K562 (cell line): ENCODE measurements around the gene MTG1. TPM values are rescaled to one million over a fixed set of nuclear protein-coding genes. Genes with fewer than 3 reads are reported as not detected.
A peak's percentile ranks its signal among the peaks of the same experiment; 100 is the strongest.

Source experiments
- ATAC-seq: fragments of 200-7000 bp; cut with Tn5 transposase; 3 replicates; pipeline ENCODE4 v1.9.1; 2020; ENCODE audit warnings: moderate library complexity
- BruUV-seq: library from RNA; stranded (reverse); fragments of 400-500 nt; replicated peaks from 2 replicates; lab custom pipeline; 2021; lab: Mats Ljungman, UMichigan
- CTCF ChIA-PET: fragments of 300-600 bp; formaldehyde crosslinking; extraction: SDS; loops from one replicate; lab custom pipeline; 2021; ENCODE audit warnings: low intra/inter-chr PET ratio; lab: Yijun Ruan, JAX
- POLR2A ChIA-PET: fragments of 300-600, 350-650 bp; sonication (Branson Sonifier 250); formaldehyde crosslinking; extraction: SDS; loops from one replicate; lab custom pipeline; 2021; ENCODE audit warnings: antibody characterized with exemption, inconsistent platforms; lab: Yijun Ruan, JAX
- DNase-seq, 4 experiments: peaks; one replicate each; pipeline versions ENCODE4 v3.0.0 to v3.0.0-alpha.2; 2011 to 2018; ENCODE audit warnings: low spot score in 3 of 4, mixed read lengths in 3 of 4; ENCODE audit errors: extremely low read depth in 1 of 4
- FAIRE-seq: peaks from 2 replicates; lab custom pipeline; 2011; peaks lifted over from hg19 to GRCh38; lab: Jason Lieb, UNC
- H2AFZ ChIP-seq: 2 replicates; pipeline ENCODE4 v1.6.0; 2011; ENCODE audit warnings: low read depth, low read length, control low read depth, inconsistent platforms
- H3K27ac ChIP-seq: fragments of 200-600 bp; 3 replicates; pipeline ENCODE4 v1.8.0; 2011; ENCODE audit warnings: low read depth, mild to moderate bottlenecking, control low read depth, inconsistent platforms, low read length, moderate library complexity, mixed read lengths; ENCODE audit errors: extremely low read depth
- H3K27me3 ChIP-seq, 2 experiments: fragments of 300-600 bp in 1 of 2; 2 replicates in 1 of 2; 3 replicates in 1 of 2; pipeline versions ENCODE4 v1.6.0 to v1.8.0; 2011; ENCODE audit warnings: inconsistent platforms in 2 of 2, low read length in 2 of 2, mild to moderate bottlenecking in 1 of 2, mixed read lengths in 1 of 2, moderate library complexity in 1 of 2; ENCODE audit not compliant: control insufficient read depth in 2 of 2, insufficient read depth in 2 of 2
- H3K36me3 ChIP-seq: fragments of 300-600 bp; 3 replicates; pipeline ENCODE4 v1.8.0; 2011; ENCODE audit warnings: mild to moderate bottlenecking, low read length, inconsistent platforms; ENCODE audit not compliant: control insufficient read depth, insufficient read depth
- H3K4me1 ChIP-seq, 2 experiments: fragments of 200-600 bp in 1 of 2; replicated peaks in 1 of 2; 2 replicates in 1 of 2; 3 replicates in 1 of 2; pipeline versions ENCODE4 v1.5.1 to v1.8.0; 2011; ENCODE audit warnings: inconsistent platforms in 2 of 2, low read length in 2 of 2, mild to moderate bottlenecking in 1 of 2, mixed read lengths in 1 of 2, moderate library complexity in 1 of 2; ENCODE audit not compliant: control insufficient read depth in 2 of 2, insufficient read depth in 2 of 2
- H3K4me2 ChIP-seq: 2 replicates; pipeline ENCODE4 v1.6.1; 2011; ENCODE audit warnings: low read length, control low read depth, inconsistent platforms, mixed read lengths; ENCODE audit not compliant: insufficient read depth
- H3K4me3 ChIP-seq: fragments of 200-600 bp; sonication (generic), shearing (Covaris generic); 2 replicates; pipeline ENCODE4 v1.5.1; 2016; ENCODE audit warnings: control low read depth, inconsistent platforms
- H3K79me2 ChIP-seq: fragments of 200-600 bp; 3 replicates; pipeline ENCODE4 v1.8.0; 2011; ENCODE audit warnings: low read length, inconsistent platforms; ENCODE audit not compliant: control insufficient read depth, insufficient read depth
- H3K9ac ChIP-seq, 2 experiments: 2 replicates each; pipeline versions ENCODE4 v1.6.0 to v1.6.1; 2011; ENCODE audit warnings: low read depth in 2 of 2, low read length in 2 of 2, control low read depth in 1 of 2, inconsistent platforms in 1 of 2, mild to moderate bottlenecking in 1 of 2, mixed read lengths in 1 of 2; ENCODE audit not compliant: insufficient read depth in 1 of 2
- H3K9me1 ChIP-seq: one replicate; pipeline ENCODE4 v1.6.0; 2011; ENCODE audit warnings: inconsistent platforms, mild to moderate bottlenecking, low read length, moderate library complexity; ENCODE audit not compliant: control insufficient read depth, insufficient read depth
- H3K9me3 ChIP-seq: replicated peaks from 2 replicates; pipeline ENCODE4 v1.5.1; 2011; ENCODE audit warnings: low read depth, low read length, inconsistent platforms; ENCODE audit not compliant: control insufficient read depth, insufficient read depth
- H4K20me1 ChIP-seq: replicated peaks from 2 replicates; pipeline ENCODE4 v1.6.1; 2011; ENCODE audit warnings: low read length, inconsistent platforms, mixed read lengths; ENCODE audit not compliant: control insufficient read depth, insufficient read depth
- ARNT ChIP-seq, 2 experiments: fragments of 450-650 bp; IDR thresholded peaks; 2 replicates each; pipeline ENCODE4 v1.6.1; 2016; ENCODE audit warnings: mild to moderate bottlenecking in 1 of 2
- CAMTA2 ChIP-seq: fragments of 250-450 bp; sonication (Bioruptor Pico); conservative IDR thresholded peaks from 2 replicates; pipeline ENCODE4 v1.5.1; 2022
- DIDO1 ChIP-seq: fragments of 450-650 bp; IDR thresholded peaks from 2 replicates; pipeline ENCODE4 v1.6.1; 2016; ENCODE audit warnings: low read depth, missing biosample characterization, missing genetic modification characterization
- GATAD2A ChIP-seq: fragments of 450-650 bp; IDR thresholded peaks from 2 replicates; pipeline ENCODE4 v1.6.1; 2017
- HEY1 ChIP-seq: fragments of 250-450 bp; sonication (Bioruptor Pico); IDR thresholded peaks from 2 replicates; pipeline ENCODE4 v1.5.0; 2020; ENCODE audit warnings: mild to moderate bottlenecking, moderate library complexity, borderline replicate concordance
- JUNB ChIP-seq: fragments of 450-650 bp; formaldehyde crosslinking; conservative IDR thresholded peaks from 2 replicates; pipeline ENCODE4 v1.4.0; 2020; ENCODE audit warnings: mild to moderate bottlenecking
- L3MBTL2 ChIP-seq: fragments of 450-650 bp; IDR thresholded peaks from 2 replicates; pipeline ENCODE4 v1.6.1; 2016; ENCODE audit warnings: mild to moderate bottlenecking, moderate library complexity
- MED1 ChIP-seq: sonication (generic); formaldehyde crosslinking; IDR thresholded peaks from 2 replicates; pipeline ENCODE4 v1.8.1; 2023; ENCODE audit warnings: missing genetic modification reagents, borderline replicate concordance
- MITF ChIP-seq: IDR thresholded peaks from 2 replicates; pipeline ENCODE4 v1.6.1; 2014; ENCODE audit warnings: antibody characterized with exemption
- NFIX ChIP-seq: fragments of 250-450 bp; sonication (Bioruptor Pico); IDR thresholded peaks from 2 replicates; pipeline ENCODE4 v1.4.0; 2020; ENCODE audit warnings: low read depth, mild to moderate bottlenecking, moderate library complexity
- POLR2AphosphoS2 ChIP-seq: IDR thresholded peaks from 2 replicates; pipeline ENCODE4 v1.6.1; 2012; ENCODE audit warnings: low read length, improper control_type of control experiment
- POLR2B ChIP-seq: fragments of 450-650 bp; IDR thresholded peaks from 2 replicates; pipeline ENCODE4 v1.6.1; 2018; ENCODE audit warnings: low read depth; ENCODE audit not compliant: partially characterized antibody
- PTBP1 ChIP-seq: fragments of 200-400 bp; formaldehyde crosslinking; IDR thresholded peaks from 2 replicates; pipeline ENCODE4 v1.6.1; 2017; ENCODE audit warnings: low read depth, low read length
- SMARCA5 ChIP-seq: fragments of 450-650 bp; IDR thresholded peaks from 2 replicates; pipeline ENCODE4 v1.6.1; 2016
- STAT5A ChIP-seq: IDR thresholded peaks from 2 replicates; pipeline ENCODE4 v1.6.1; 2012; ENCODE audit warnings: low read length, inconsistent platforms, borderline replicate concordance
- SUPT5H ChIP-seq: fragments of 450-650 bp; IDR thresholded peaks from 2 replicates; pipeline ENCODE4 v1.6.1; 2016
- THRAP3 ChIP-seq: fragments of 450-650 bp; IDR thresholded peaks from 2 replicates; pipeline ENCODE4 v1.6.1; 2016; ENCODE audit warnings: mild to moderate bottlenecking, inconsistent platforms, borderline replicate concordance
- TRIM24 ChIP-seq, 2 experiments: fragments of 450-650 bp; IDR thresholded peaks; 2 replicates each; pipeline ENCODE4 v1.6.1; 2016
- ZBTB12 ChIP-seq: fragments of 250-450 bp; sonication (Bioruptor Pico); IDR thresholded peaks from 2 replicates; pipeline ENCODE4 v1.4.0; 2020
- ZBTB5 ChIP-seq: fragments of 450-650 bp; IDR thresholded peaks from 2 replicates; pipeline ENCODE4 v1.6.1; 2017; ENCODE audit warnings: antibody characterized with exemption
- ZNF347 ChIP-seq: fragments of 450-650 bp; formaldehyde crosslinking; IDR thresholded peaks from 2 replicates; pipeline ENCODE4 v1.4.0; 2020; ENCODE audit warnings: low read depth, mild to moderate bottlenecking, moderate library complexity
- ZNF589 ChIP-seq: fragments of 200-800 bp; sonication (Bioruptor generic); IDR thresholded peaks from 2 replicates; pipeline ENCODE4 v1.6.1; 2016; ENCODE audit warnings: low read depth, missing genetic modification characterization, missing compliant biosample characterization
- ZNF707 ChIP-seq: fragments of 250-450 bp; sonication (Bioruptor Pico); conservative IDR thresholded peaks from 2 replicates; pipeline ENCODE4 v1.8.0; 2022; ENCODE audit warnings: inconsistent platforms, mild to moderate bottlenecking, moderate library complexity
- ZNF780A ChIP-seq: fragments of 250-450 bp; sonication (Bioruptor Pico); IDR thresholded peaks from 2 replicates; pipeline ENCODE4 v1.5.0; 2021; ENCODE audit warnings: mild to moderate bottlenecking
- WGBS: fragments of 100-300 bp; shearing (Covaris generic); methylation state at CpG from one replicate; pipeline ENCODE4 v1.1.6; 2016; ENCODE audit warnings: low coverage, mixed read lengths; ENCODE audit not compliant: insufficient coverage; ENCODE audit errors: missing lambda C conversion rate; 5-methylcytosine and 5-hydroxymethylcytosine counted together
- in situ Hi-C: fragments of 300-500 bp; cut with MboI; formaldehyde crosslinking; loops from 4 replicates; pipeline ENCODE4 v1.15.0; 2018; ENCODE audit warnings: inconsistent platforms, mixed read lengths
- intact Hi-C: fragments of 100-400 bp; cut with micrococcal nuclease; formaldehyde crosslinking; loops from 2 replicates; pipeline ENCODE4 v1.14.2; 2022
- polyA plus RNA-seq, 8 experiments: library from polyadenylated mRNA; depleted of rRNA in 4 of 8; stranded (reverse) in 5 of 8; unstranded in 3 of 8; fragments of >200 nt; fragmentation: Nextera tagmentation in 2 of 8; fragmentation: Illumina TruSeq in 1 of 8; extraction: Ambion mirVana in 2 of 8; extraction: Trizol in 1 of 8; gene quantifications; 2 replicates each; pipeline versions ENCODE4 v1.2.1 to v1.2.3, GENCODE V29; 2011 to 2014; ENCODE audit warnings: inconsistent platforms in 1 of 8, missing spikeins in 1 of 8
- total RNA-seq, 7 experiments: library from RNA; depleted of rRNA in 6 of 7; stranded (reverse); fragments of >200 nt in 6 of 7; fragmentation: Illumina TruSeq in 2 of 7; extraction: Trizol in 2 of 7; gene quantifications; 2 replicates each; pipeline versions ENCODE4 v1.2.1 to v1.2.3, GENCODE V29; 2011 to 2021; ENCODE audit warnings: low replicate concordance in 1 of 7

The MTG1 gene
- total and polyA plus RNA-seq, 9 of the 15 experiments (the other 6 are each of a cell fraction or from before 2014, with no cell fraction given) = 2.8 to 28.2 (median 15.4) TPM

GRCh38 chr10:133349160-133349568 is 44.8 kb upstream of the MTG1 start:
- H3K9me3 ChIP-seq = no peaks in the 10 kb centered on the region
- ChIA-PET POLR2A (no interaction called here), CTCF (no interaction called here)
- H3K27ac ChIP-seq = no peak overlapping the region
- H3K4me3 ChIP-seq = no peak overlapping the region
- no peaks in the 10 kb centered on the region for H3K36me3 ChIP-seq
- in situ Hi-C loops = no loop called here
- 0 out of 4 replicates have a peak overlapping the region, but pooled peaks of 1 of the 2 experiments have one; percentile 17 for H3K9ac ChIP-seq
- FAIRE-seq (no peak), DNase-seq (no peak), ATAC-seq (no peak)
- H3K4me1 ChIP-seq = peaks cover 0 to 47% of the 10 kb centered on the region in 2 experiments; a peak in 2 of 5 replicates
- no peak overlapping the region for H2AFZ ChIP-seq
- no peaks in the 10 kb centered on the region for H3K9me1 ChIP-seq
- intact Hi-C loops = no loop called here
- H3K27me3 ChIP-seq = no peaks in the 10 kb centered on the region; a peak in 1 of 5 replicates
- WGBS = 34% methylated on average over 7 of the region's 8 CpGs
- BruUV-seq = no TSS peak
- no peaks in the 10 kb centered on the region for H4K20me1 ChIP-seq
- H3K4me2 ChIP-seq = no peak overlapping the region
- H3K79me2 ChIP-seq = no peaks in the 10 kb centered on the region
- TF ChIP-seq L3MBTL2 = no peak
- TF ChIP-seq ZBTB12 (CRISPR knock-in tag) = no peak
- no peak for TF ChIP-seq MITF
- TF ChIP-seq POLR2B = peak; percentile 70
- TF ChIP-seq ARNT (IDR thresholded peaks at IDR 0.05) = no peak
- TF ChIP-seq JUNB (CRISPR knock-in tag) = no peak
- TF ChIP-seq THRAP3 = no peak
- peak; percentile 58; the same call in 1 of the 2 replicates for TF ChIP-seq POLR2AphosphoS2
- no peak for TF ChIP-seq HEY1
- TF ChIP-seq TRIM24 (IDR thresholded peaks at IDR 0.05) = no peak
- no peak for TF ChIP-seq MED1 (CRISPR knock-in tag)
- no peak for TF ChIP-seq CAMTA2 (CRISPR knock-in tag)
- no peak for TF ChIP-seq ZNF707 (CRISPR knock-in tag)
- TF ChIP-seq SMARCA5 = 0 out of 2 replicates have a peak, but pooled peaks have one; percentile 12
- no peak for TF ChIP-seq DIDO1 (tag)
- TF ChIP-seq ZBTB5 = no peak
- peak; percentile 78 for TF ChIP-seq SUPT5H
- TF ChIP-seq ZNF589 = no peak
- TF ChIP-seq GATAD2A = no peak
- TF ChIP-seq STAT5A = peak; percentile 50; the same call in 1 of the 2 replicates
- no peak for TF ChIP-seq ZNF347 (CRISPR knock-in tag)
- TF ChIP-seq ZNF780A = no peak
- TF ChIP-seq NFIX (CRISPR knock-in tag) = no peak
- TF ChIP-seq PTBP1 = no peak
